Fibroblast of peridontal ligament (primary cell): Measurements from ENCODE around the gene CCR7.
A peak's percentile ranks its signal among the peaks of the same experiment; 100 is the strongest.

Experiments used
- DNase-seq: peaks from one replicate; pipeline ENCODE4 v3.0.0-alpha.2; 2010; ENCODE audit errors: extremely low read depth

The CCR7 gene

DNA sequence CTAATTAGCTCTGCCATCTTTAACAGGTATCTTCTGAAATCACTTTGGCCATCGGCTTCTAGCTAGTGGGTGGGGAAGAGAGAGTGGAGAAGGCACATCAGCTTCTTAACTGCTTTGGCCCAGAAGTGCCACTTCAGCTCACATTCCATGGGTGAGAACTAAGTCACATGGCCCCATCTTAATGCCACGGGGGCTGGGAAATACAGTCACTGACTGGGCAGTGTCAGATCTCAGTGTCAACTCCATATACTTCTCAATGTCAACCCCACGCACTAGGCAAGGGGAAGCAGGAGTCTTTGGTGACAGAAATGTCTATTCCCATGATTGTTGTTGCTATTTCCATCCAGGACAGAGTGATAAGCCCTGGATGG is 29.4 kb downstream of the CCR7 start:
- no peak for DNase-seq

DNA sequence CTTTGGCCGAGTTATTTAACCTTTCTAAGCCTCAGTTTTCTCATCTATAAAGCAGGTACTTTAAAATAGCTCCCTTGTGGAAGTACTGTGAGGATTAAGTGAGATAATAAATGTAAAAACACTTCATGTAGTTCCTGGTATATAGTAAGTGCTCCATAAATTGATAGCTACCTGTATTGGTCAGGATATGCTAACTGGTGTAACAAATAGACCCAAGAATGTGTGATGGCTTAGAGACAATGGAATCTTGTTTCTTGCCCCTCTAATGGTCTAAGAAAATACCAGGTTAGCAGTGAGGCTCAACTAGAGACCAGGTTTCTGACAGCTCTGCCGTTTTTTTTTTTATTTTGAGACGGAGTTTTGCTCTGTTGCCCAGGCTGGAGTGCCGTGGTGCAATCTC is 29.8 kb downstream of the CCR7 start:
- DNase-seq, result no peak

DNA sequence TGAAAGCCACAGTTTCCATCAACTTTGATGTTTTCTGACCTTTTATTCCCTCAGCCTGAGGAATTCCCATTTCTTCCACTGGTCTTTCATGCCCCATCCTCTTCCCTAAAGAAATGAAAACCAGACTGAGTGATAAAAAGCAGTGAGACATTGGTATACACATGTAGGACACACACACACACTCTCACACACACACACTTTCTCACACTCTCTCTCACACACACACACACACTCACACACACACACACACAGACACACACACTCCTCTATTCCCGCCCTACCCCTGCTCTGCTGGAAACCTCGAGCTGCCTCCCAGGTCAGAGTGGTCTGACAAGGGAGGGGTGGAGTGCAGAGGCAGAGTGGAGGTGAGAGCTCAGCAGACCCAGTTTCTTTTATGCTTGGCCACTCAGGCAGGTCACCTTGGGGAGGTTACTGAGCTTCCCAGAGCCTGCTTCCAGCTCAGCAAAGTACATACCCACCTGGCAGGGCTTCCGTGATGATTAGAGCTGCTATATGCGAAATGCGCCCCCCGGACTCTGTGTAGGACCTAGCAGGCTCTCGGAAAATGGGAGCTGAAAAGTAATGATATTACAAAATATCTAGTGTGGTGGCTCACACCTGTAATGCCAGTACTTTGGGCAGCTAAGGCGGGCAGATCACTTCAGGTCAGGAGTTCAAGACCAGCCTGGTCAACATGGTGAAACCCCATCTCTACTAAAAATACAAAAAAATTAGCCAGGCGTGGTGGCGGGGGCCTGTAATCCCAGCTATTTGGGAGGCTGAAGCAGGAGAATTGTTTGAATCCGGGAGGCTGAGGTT is 30.7 kb downstream of the CCR7 start:
- peak; percentile 60 for DNase-seq

DNA sequence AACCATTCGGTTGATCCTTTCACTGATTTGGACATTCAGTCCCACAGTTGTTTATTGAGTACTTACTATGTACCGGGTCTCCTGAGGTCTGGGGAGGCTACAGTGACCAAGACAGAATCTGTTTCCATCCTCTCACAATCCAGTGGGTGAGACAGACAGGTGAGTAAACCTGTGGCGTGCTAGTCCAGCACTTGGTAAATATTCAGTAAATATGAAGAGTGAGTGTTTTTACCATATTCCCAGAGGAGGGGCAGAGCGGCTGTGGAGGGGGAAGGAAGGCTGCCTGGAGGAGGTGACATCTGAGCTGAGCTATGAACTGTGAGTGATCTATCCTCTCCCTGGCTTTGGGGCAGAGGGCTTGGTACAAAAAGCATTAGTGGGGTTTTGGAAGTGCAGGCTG is 31.4 kb downstream of the CCR7 start:
- no peak for DNase-seq

DNA sequence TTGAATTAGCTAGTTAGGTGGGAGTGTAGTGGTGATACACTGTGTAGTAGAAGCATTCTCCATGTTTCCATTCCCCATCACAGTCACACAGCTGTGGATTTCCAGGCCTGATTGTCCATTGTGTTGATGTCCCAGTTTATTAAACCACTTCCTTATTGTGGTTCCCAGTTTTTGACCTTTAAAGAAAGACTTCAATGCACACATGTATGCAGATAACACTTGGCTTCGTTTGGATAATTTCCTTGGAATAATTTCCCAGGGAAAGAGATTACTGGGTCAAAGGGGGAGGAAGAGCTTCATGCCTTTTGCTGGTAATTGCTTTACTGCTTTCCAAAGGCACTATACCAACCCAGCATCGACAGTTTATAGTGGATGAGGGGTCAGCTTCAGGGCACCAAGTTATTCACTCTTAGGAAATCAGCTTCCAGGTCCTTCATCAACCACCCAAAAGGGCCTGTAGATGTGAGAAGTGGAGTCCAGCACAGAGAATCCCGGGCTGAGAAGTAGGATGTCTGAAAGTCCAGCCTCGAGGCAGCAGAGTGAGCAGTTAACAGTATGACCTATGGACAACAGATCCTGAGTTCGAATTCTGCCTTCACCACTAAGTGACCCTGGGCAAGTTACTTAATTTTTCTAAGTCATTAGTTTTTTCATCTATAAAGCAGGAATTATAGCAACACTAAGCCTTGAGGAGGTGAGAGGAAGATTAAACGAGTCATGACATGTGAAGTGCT is 32.6 kb downstream of the CCR7 start:
- DNase-seq, result peak; percentile 45

DNA sequence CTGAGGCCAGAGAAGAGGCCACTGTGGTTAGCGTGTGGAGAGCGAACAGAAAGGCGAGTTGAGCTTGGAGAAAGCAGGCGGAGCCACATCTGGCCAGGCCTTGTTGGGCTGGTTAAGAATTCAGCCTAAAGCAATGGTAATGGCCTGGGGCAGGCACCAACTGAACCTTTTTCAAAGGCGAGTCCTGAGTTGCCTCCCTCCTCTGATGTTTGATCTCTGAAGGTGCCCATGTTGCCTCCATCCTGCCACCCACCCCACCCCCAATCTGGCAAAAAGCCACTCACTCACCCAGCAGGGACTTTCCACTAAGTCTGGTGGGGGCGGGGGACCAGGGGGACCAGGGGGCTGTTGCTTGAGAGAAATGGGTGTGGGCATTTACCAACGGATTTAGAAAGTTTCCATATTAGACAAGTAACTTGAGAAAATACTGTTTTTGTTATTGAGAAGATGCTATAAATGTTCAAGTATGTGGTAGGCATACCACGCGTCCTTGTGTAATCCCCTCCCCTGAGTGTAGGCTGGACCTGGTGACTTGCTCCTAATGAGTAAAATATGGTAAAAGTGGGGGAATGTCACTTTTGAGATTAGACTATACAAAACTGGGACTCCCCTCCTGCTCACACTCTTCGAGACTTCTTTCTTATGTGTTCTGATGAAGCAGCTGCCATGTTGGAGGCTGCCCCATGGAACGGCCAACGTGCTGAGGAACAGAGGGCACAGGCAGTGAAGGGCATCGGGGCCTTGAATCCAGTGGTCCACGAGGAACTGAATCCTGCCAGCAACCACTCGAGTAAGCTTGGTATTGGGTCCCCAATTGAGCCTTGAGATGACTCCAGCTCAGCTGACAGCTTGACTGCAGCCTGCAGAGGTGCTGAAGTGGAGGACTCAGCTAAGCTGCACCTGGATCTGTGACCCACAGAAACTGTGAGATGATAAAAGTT is 34.0 kb downstream of the CCR7 start:
- DNase-seq, result no peak

DNA sequence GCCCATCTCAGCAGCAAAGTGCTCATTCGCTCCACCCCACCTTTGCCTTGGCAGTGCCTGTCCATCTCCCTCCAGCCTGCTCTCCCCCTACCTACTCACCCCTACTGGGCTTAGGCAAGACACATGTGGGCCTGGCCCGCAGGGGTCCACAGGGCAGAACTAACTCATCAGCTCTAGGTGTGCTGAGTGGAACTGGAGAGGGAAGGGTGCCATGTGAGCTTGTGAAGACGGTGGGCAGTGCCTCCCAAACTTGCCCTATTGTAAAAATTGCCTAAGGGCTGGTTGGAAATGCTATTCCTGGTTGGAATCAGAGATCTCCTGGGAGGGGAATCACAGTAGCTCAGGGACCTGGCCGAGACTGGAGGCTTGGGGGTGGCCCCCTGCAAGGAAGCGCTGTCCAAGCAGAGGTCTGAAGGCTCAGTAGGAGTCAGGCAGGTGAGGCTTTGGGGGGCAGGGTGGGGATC is 34.7 kb downstream of the CCR7 start:
- no peak for DNase-seq

DNA sequence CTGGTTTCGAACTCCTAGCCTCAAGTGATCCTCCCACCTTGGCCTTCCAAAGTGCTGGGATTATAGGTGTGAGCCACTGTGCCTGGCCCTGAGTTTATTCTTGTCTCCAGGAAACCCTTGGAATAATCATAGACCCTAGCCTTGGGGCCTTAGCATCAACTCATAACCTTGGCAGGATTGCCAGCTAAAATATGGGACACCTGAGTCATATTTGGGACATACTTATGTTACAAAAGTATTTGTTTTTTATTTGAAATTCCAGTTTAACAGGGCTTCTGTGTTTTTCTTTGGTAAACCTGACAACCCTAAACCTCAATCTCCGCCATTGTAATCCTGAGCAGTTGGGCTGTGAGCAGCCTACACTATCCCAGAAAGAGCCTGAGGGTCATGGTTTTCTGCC is 35.3 kb downstream of the CCR7 start:
- DNase-seq, result no peak

DNA sequence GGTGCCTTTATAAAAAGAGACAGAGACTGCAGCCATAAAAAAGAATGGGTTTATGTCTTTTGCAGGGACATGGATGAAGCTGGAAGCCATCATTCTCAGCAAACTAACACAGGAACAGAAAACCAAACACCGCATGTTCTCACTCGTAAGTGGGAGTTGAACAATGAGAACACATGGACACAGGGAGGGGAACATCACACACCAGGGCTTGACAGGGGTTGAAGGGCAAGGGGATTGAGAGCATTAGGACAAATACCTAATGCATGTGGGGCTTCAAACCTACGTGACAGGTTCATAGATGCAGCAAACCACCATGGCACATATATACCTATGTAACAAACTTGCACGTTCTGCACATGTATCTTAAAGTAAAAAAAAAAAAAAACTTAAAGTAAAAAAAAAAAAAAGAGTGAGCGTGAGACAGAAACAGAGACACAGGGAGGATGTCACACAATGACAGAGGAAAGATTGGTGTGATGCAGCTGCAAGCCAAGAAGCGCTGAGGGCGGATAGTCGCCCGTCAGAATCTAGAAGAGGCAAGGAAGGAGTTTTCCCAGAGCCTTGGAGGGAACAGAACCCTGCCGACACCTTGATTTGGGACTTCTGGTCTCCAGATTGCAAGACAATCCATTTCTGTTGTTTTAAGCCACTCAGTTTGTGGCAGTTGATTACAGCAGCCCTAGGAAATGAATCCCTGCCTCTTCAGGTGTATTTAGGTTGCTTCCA is 36.4 kb downstream of the CCR7 start:
- no peak for DNase-seq

DNA sequence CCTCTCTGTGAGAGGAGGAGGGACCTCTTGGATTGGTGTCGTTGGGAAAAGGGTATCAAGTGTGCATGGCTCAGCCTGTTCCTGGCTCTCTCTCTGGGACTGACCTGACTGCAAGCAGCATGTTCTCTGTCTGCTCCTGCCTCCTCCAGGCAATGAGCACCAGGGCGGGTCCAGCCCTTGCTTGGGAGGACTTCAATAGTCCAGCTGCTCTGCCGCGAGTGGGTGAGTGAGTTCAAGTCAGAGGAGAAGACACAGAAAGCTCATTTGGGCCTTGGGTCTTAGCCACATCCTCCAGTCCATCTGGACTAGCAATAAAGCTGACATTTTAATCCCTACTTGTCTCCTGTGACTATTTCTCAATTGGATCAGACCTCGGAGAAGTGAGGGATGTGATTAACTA is 38.6 kb downstream of the CCR7 start:
- no peak for DNase-seq

DNA sequence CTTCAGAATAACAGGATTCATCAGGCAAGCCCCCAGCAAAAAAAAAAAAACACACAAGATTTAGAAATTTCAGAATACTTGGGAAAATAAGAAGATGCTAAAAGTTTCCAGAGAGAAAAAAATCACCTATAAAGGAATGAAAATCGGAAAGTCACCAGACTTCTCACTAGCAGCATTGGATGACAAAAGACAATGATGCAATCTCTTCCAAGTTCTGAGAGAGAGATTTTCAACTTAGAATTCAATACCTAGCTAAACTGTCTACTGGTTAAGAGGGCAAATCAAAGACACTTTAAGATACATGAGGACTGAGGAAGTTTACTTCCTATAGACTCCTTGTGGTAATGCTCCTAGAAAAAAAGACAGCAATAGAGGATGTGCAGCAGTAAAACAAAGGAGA is 40.0 kb downstream of the CCR7 start:
- no peak for DNase-seq

DNA sequence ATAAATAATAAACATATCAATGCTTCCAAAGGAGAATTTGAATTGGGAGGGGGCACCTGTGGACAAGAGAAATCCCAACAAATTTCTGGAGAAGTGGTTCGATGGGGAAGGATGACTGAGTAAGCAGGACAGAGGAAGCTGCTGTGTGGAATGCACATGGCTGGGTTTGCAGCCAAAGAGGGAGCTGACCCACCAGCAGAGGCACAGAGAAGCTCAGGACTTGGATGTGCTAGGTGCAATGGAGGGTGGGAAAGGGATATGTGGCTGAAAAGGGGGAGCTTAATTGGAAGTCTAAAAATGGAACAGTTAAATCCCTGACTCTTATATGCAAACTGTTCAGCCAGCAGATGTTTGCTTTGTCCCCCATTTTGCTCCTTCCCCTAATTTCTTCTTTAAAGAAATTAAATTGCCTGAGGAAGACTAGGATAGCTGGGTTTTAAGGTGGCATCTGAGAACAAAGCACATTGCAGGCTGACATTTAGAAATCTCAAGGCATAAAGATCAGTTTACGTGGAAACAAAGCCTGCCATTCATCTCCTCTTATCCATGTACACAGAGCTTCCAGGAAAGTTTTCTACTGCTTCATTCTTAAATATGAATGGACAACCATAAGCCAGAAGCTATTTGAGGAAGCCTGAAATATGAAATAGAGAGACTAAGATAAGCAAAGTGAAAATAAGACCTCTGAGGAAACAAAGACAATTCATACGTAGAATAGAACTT is 40.9 kb downstream of the CCR7 start:
- DNase-seq, result no peak

DNA sequence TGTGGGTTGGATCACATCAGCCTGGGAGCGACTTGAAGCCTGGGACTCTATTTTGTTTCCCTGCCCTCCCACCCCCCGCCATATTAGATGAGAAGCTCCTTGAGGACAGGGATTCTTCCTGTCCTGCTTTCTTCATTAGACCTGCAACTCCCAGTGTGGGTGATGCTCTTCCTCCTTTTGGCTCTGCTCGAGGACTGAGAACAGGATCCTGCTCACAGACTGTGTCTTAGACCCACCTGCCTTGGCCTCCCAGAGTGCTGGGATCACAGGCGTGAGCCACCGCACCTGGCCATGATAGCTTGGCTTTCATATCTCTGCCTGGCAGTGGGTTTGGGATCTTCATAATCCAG is 42.3 kb downstream of the CCR7 start:
- DNase-seq, result no peak

DNA sequence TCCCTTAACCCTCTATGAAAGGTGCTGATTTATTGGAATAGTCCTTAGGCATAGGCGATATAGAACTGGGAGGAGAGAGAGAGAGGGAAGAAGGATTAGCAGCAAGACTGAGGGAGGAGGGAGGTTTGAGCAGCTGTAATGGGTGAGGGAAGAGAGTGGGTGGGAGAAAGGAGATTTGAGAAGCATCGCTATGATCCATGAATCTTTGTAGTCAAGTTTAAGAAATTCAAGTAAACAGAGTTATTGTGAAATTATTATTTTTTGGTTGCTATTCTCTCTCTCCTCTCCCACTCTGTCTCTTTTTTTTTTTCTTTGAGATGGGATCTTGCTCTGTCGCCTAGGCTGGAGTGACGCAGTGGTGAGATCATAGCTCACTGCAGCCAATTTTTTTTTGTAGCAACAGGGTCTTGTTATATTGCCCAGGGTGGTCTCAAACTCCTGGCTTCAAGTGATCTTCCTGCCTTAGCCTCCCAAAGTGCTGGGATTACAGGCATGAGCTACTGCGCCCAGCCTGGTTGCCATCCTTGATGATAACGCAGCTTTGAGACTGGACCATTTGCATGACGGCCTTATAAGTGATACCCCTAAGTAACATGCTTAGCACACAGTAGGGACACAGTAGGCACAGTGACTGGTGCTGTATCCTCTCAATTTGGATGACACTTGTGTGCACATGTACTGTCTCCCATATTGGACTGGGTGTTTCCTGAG is 42.9 kb downstream of the CCR7 start:
- peak; percentile 44 for DNase-seq

DNA sequence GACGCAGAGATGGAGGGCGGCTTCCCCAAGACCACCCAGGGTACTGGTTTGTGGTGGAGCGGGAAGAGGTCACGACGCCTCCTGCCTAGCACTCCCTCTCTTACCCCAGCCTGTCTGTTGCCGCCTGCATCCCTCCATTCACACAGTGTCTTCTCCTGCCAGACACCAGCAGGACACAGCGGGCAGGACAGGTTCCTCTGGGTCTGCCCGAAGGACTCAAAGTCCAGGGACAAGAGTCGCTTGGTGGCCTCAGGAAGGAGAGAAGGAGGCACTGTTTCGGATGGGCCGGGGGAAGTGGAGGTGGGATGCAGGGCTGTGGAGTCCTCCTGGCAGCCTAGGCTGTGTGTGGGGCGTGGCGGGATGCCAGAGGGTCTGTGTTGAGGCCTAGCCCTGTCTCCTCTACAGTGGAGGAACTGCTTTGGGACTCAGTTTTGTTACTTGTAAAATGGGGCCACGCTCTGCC is 44.2 kb downstream of the CCR7 start:
- no peak for DNase-seq

DNA sequence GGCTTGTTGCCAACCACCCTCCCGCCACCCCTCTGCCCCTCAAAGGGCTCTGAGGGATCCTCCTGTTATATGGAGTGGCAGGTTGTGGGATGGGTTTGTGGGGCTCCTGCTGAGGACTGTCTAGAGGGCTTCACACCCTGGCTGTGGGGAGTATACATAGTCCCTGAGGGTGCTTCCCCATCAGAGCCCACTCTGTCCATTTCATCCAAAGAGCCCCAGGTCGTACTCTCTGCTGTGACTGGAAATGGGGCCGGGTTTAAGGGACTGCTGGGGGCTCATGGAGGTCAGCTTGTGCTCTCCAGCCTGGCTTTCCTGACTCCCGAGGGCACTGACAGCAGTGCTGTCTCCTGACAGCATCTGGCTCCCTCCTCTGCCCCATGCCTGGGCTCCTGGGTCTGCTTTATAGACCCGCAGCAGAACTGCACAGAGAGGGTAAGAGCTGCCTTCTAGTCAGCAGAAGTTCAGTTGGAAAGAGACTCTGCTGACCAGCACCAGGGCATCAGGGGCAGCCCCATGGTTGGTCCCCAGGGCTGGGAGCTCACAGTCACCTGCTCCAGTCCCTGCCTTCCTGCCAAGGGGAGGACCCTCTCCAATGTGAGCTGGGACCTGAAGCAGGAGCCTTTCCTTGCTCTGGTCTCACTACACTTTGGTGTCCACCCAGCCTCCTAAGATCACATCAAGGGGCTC is 46.0 kb downstream of the CCR7 start:
- no peak for DNase-seq

DNA sequence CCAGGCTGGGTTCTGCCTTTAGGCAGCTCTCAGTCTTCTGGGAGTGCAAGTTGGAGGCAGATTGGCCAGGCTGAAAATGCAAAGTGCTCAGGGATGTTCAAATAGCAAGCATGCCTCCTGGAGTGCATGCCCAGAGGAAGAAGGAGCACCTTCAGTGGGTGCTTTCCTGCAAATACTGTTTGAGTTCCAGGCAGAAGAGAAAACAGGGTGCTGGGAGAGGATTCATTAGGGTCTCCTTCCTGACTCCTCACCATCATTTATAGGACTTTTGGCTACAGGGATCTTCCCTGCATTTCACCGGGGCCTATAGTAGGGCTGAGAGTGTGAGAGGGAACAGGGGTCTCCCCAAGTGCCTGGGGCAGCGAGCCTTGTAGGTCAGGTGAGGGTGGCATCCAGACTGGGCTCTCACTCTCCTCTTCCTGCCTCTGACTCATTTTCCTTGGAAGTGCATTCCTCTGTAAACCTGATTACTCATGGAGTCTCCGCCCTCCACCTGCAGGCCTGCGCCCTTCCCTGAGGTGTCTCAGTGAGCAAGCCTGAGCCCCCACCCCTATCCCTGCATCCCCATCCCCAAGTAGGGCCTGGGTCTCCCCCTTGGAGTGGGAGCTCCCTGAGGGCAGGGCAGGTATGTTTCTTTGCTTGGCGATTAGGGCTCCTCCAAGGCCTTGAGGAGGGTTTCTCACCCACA is 46.7 kb downstream of the CCR7 start:
- DNase-seq, result no peak

DNA sequence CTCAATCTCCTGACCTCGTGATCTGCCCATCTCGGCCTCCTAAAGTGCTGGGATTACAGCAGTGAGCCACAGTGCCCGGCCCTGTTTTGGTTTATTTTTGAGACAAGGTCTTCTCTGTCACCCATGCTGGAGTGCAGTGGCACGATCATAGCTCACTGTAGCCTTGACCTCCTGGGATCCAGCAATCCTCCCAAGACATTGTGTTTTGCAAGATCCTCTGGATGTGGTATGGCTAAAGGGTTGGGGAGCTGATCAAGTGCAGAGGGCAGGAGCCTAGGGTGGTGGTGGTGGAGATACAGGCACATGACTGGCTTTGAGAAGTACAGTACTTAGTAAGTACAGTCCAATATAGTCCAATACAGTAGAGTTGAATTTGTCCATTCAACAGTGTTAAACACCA is 47.3 kb downstream of the CCR7 start:
- DNase-seq, result no peak

DNA sequence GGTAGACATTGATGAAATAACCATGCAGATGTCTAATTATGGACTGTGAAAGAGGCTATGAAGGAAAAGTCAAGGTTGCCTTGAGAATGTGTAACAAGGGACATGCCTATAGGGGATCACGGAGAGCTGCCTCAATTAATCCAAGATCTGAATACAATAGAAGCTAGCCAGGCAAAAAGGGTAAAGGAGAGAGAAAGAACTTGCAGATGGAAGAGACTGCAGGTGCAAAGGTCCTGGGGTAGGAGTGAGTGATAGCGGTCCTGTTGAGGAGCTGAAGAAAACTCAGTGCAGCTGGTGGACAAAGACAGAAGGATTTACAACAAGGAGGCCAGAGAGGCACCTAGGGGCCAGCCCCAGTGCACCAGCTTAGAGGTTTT is 48.0 kb downstream of the CCR7 start:
- no peak for DNase-seq
